Upper lobe of left lung (tissue), 6 donors: ENCODE measurements around the gene ITPR2. TPM values are rescaled to one million over a fixed set of nuclear protein-coding genes. Genes with fewer than 3 reads are reported as not detected.

Experiments used
- ATAC-seq, 2 donors: fragments of 200-7000 bp; cut with Tn5 transposase; one replicate each; pipeline ENCODE4 v1.9.1; 2022; ENCODE audit warnings: mild to moderate bottlenecking in 2 of 2, moderate library complexity in 2 of 2; ENCODE audit not compliant: low FRiP score in 2 of 2
- DNase-seq, 2 donors: peaks; one replicate each; pipeline ENCODE4 v3.0.0-alpha.2; 2019 to 2020
- H3K27ac ChIP-seq, 4 donors: fragments of 200-600 bp; sonication (generic); one replicate each; pipeline ENCODE4 v1.5.1; 2016 to 2019
- H3K27me3 ChIP-seq, 4 donors: fragments of 200-600 bp; sonication (generic); one replicate each; pipeline ENCODE4 v1.5.1; 2017 to 2019
- H3K36me3 ChIP-seq, 4 donors: fragments of 200-600 bp; sonication (generic); one replicate each; pipeline ENCODE4 v1.5.1; 2016 to 2019
- H3K4me1 ChIP-seq, 4 donors: fragments of 200-600 bp; sonication (generic); one replicate each; pipeline ENCODE4 v1.5.1; 2018 to 2019
- H3K4me3 ChIP-seq, 4 donors: fragments of 200-600 bp; sonication (generic); one replicate each; pipeline ENCODE4 v1.5.1; 2017 to 2019; ENCODE audit warnings: mild to moderate bottlenecking in 2 of 4, moderate library complexity in 1 of 4
- H3K9me3 ChIP-seq, 4 donors: fragments of 200-600 bp; sonication (generic); one replicate each; pipeline ENCODE4 v1.5.1; 2018 to 2019
- CTCF ChIP-seq, 6 experiments: fragments of 450-650 bp in 4 of 6; fragments of 200-600 bp in 2 of 6; sonication (generic) in 2 of 6; IDR thresholded peaks; one replicate each; pipeline ENCODE4 v1.5.1; 2016 to 2019; ENCODE audit warnings: antibody characterized with exemption in 6 of 6
- EP300 ChIP-seq, 4 donors: sonication (generic); formaldehyde crosslinking; IDR thresholded peaks; one replicate each; pipeline ENCODE4 v1.5.1; 2017; ENCODE audit warnings: antibody characterized with exemption in 4 of 4, control low read depth in 2 of 4
- POLR2A ChIP-seq, 4 donors: fragments of 450-650 bp; IDR thresholded peaks; one replicate each; pipeline ENCODE4 v1.5.1; 2016 to 2017; ENCODE audit warnings: antibody characterized with exemption in 4 of 4, mild to moderate bottlenecking in 2 of 4
- POLR2AphosphoS5 ChIP-seq, 2 donors: sonication (generic); formaldehyde crosslinking; IDR thresholded peaks; one replicate each; pipeline ENCODE4 v1.5.1; 2017; ENCODE audit warnings: antibody characterized with exemption in 2 of 2
- WGBS, 2 donors: methylation state at CpG; one replicate each; pipeline ENCODE4 v1.1.5; 2017 to 2018; 5-methylcytosine and 5-hydroxymethylcytosine counted together
- total RNA-seq, 6 donors: library from RNA; depleted of rRNA in 4 of 6; stranded (reverse); fragments of >200 nt in 4 of 6; gene quantifications; one replicate each; pipeline versions ENCODE4 v1.1.0 to v1.2.1, GENCODE V29; 2016 to 2021
- donor health status: DM: no; HTN: no; CAD: no; lungs with moderate emphysema.
- donor health status: DM: no; HTN: yes; CAD: no; lungs with severe emphysema.

ITPR2 gene
- total RNA-seq, 6 donors from 2014 or later: 35.5 to 115 (median 45.0) TPM

GRCh38 chr12:26557326-26557725, 275.7 kb downstream of the ITPR2 start:
- Histone ChIP-seq H3K4me3 (no peak overlapping the region), H3K9me3 (no peaks in the 10 kb centered on the region), H3K27ac (no peak overlapping the region), H3K4me1 (no peaks in the 10 kb centered on the region), H3K36me3 (peaks cover 0 to 23% (median 5%) of the 10 kb centered on the region in 4 donors), H3K27me3 (no peaks in the 10 kb centered on the region)
- ATAC-seq (no peak), DNase-seq (no peak)
- 78 to 94% methylated on average over 4 of the region's 4 CpGs for WGBS, 2 donors
- no peak for TF ChIP-seq EP300 (IDR thresholded peaks at IDR 0.05)
- no peak for TF ChIP-seq POLR2AphosphoS5 (IDR thresholded peaks at IDR 0.05)
- TF ChIP-seq POLR2A (IDR thresholded peaks at IDR 0.05): no peak
- TF ChIP-seq CTCF (IDR thresholded peaks at IDR 0.05): no peak

GRCh38 chr12:26556916-26557315, 276.1 kb downstream of the ITPR2 start:
- DNase-seq: no peak
- no peaks in the 10 kb centered on the region for H3K4me1 ChIP-seq
- ATAC-seq: no peak
- TF ChIP-seq POLR2A (IDR thresholded peaks at IDR 0.05): no peak
- TF ChIP-seq EP300 (IDR thresholded peaks at IDR 0.05): no peak
- TF ChIP-seq CTCF (IDR thresholded peaks at IDR 0.05): no peak
- TF ChIP-seq POLR2AphosphoS5 (IDR thresholded peaks at IDR 0.05): no peak
- no peak overlapping the region for H3K4me3 ChIP-seq
- peaks cover 0 to 23% (median 5%) of the 10 kb centered on the region in 4 donors for H3K36me3 ChIP-seq
- H3K27me3 ChIP-seq: no peaks in the 10 kb centered on the region
- no peak overlapping the region for H3K27ac ChIP-seq
- WGBS, 2 donors: 96 to 99% methylated on average over 4 of the region's 4 CpGs
- H3K9me3 ChIP-seq: no peaks in the 10 kb centered on the region

GRCh38 chr12:26555139-26555538, 277.9 kb downstream of the ITPR2 start:
- WGBS, 2 donors: 96 to 97% methylated on average over 4 of the region's 4 CpGs
- TF ChIP-seq POLR2A (IDR thresholded peaks at IDR 0.05) (no peak), CTCF (IDR thresholded peaks at IDR 0.05) (no peak), POLR2AphosphoS5 (IDR thresholded peaks at IDR 0.05) (no peak)
- DNase-seq (no peak), ATAC-seq (no peak)
- Histone ChIP-seq H3K36me3 (peaks cover 0 to 20% (median 6%) of the 10 kb centered on the region in 4 donors), H3K27me3 (no peaks in the 10 kb centered on the region), H3K27ac (no peak overlapping the region), H3K9me3 (no peaks in the 10 kb centered on the region), H3K4me3 (no peak overlapping the region), H3K4me1 (no peaks in the 10 kb centered on the region)

GRCh38 chr12:26554332-26554731, 278.7 kb downstream of the ITPR2 start:
- H3K9me3 ChIP-seq: no peaks in the 10 kb centered on the region
- no peak for TF ChIP-seq POLR2AphosphoS5 (IDR thresholded peaks at IDR 0.05)
- TF ChIP-seq EP300 (IDR thresholded peaks at IDR 0.05): no peak
- no peak for TF ChIP-seq CTCF (IDR thresholded peaks at IDR 0.05)
- TF ChIP-seq POLR2A (IDR thresholded peaks at IDR 0.05): no peak
- no peak for ATAC-seq
- H3K36me3 ChIP-seq: peaks cover 0 to 20% (median 6%) of the 10 kb centered on the region in 4 donors
- WGBS, 2 donors: 87 to 91% methylated on average over 4 of the region's 4 CpGs
- no peak for DNase-seq
- no peak overlapping the region for H3K27ac ChIP-seq
- H3K4me3 ChIP-seq: no peak overlapping the region
- H3K4me1 ChIP-seq: no peaks in the 10 kb centered on the region
- no peaks in the 10 kb centered on the region for H3K27me3 ChIP-seq

GRCh38 chr12:26551385-26551784, 281.6 kb downstream of the ITPR2 start:
- Histone ChIP-seq H3K4me1 (no peaks in the 10 kb centered on the region), H3K36me3 (peaks cover 0 to 20% (median 6%) of the 10 kb centered on the region in 4 donors), H3K4me3 (no peak overlapping the region), H3K27me3 (no peaks in the 10 kb centered on the region), H3K9me3 (no peaks in the 10 kb centered on the region), H3K27ac (no peak overlapping the region)
- WGBS, 2 donors: 85 to 86% methylated on average over 3 of the region's 3 CpGs
- ATAC-seq (no peak), DNase-seq (no peak)
- TF ChIP-seq POLR2A (IDR thresholded peaks at IDR 0.05): no peak
- no peak for TF ChIP-seq EP300 (IDR thresholded peaks at IDR 0.05)
- TF ChIP-seq POLR2AphosphoS5 (IDR thresholded peaks at IDR 0.05): no peak
